ENCODE results near the gene NPPA. TPM values are rescaled to one million over a fixed set of nuclear protein-coding genes. Genes with fewer than 3 reads are reported as not detected.

Gene NPPA
- total RNA-seq, 1 donor from 2014 or later = not detected

DNA sequence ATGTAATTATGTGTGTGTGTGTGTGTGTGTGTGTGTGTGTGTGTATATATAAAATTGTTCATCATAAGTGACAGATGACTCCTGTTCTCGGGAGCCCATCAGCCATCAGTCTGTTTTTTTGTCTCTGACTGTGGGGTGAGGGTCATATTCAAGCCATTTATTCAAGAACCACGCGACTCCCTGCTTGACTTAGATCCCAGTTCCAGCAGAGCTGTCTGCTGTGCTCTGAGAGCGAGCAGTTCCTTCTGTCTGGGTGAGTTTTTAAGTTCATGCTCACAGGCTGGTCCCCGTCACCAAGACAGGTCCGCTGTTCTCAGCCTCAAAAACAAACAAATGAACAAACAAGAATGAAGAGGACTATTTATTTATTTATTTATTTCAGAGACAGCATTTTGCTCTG lies 29.5 kb upstream of the NPPA start:
- DNase-seq (ENCODE audit: extremely low spot score, unreplicated experiment) = no peak
- TF ChIP-seq, protein P1, sequence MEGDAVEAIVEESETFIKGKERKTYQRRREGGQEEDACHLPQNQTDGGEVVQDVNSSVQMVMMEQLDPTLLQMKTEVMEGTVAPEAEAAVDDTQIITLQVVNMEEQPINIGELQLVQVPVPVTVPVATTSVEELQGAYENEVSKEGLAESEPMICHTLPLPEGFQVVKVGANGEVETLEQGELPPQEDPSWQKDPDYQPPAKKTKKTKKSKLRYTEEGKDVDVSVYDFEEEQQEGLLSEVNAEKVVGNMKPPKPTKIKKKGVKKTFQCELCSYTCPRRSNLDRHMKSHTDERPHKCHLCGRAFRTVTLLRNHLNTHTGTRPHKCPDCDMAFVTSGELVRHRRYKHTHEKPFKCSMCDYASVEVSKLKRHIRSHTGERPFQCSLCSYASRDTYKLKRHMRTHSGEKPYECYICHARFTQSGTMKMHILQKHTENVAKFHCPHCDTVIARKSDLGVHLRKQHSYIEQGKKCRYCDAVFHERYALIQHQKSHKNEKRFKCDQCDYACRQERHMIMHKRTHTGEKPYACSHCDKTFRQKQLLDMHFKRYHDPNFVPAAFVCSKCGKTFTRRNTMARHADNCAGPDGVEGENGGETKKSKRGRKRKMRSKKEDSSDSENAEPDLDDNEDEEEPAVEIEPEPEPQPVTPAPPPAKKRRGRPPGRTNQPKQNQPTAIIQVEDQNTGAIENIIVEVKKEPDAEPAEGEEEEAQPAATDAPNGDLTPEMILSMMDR (conservative IDR thresholded peaks at IDR 0.05) = no peak
- H3K9me3 Mint-ChIP-seq = no peaks in the 10 kb centered on the region
- H3K27me3 Mint-ChIP-seq = peaks cover 6% of the 10 kb centered on the region
- H3K4me1 Mint-ChIP-seq (ENCODE audit: unreplicated experiment) = peaks cover 8% of the 10 kb centered on the region
- no peak overlapping the region for H3K4me3 Mint-ChIP-seq
- no peaks in the 10 kb centered on the region for H3K36me3 Mint-ChIP-seq
- H3K27ac Mint-ChIP-seq = no peak overlapping the region

GRCh38 chr1:11875094-11875493 lies 27.5 kb upstream of the NPPA start:
- H3K4me3 Mint-ChIP-seq = no peak overlapping the region
- H3K27me3 Mint-ChIP-seq = peaks cover 15% of the 10 kb centered on the region
- no peaks in the 10 kb centered on the region for H3K36me3 Mint-ChIP-seq
- DNase-seq (ENCODE audit: extremely low spot score, unreplicated experiment) = no peak
- TF ChIP-seq, protein P1 (conservative IDR thresholded peaks at IDR 0.05) = no peak
- no peaks in the 10 kb centered on the region for H3K4me1 Mint-ChIP-seq (ENCODE audit: unreplicated experiment)
- H3K9me3 Mint-ChIP-seq = no peaks in the 10 kb centered on the region
- no peak overlapping the region for H3K27ac Mint-ChIP-seq

GRCh38 chr1:11874624-11875023 lies 27.0 kb upstream of the NPPA start:
- TF ChIP-seq, protein P1 (conservative IDR thresholded peaks at IDR 0.05) = no peak
- Mint-ChIP-seq H3K36me3 (no peaks in the 10 kb centered on the region), H3K27ac (no peak overlapping the region), H3K4me1 (ENCODE audit: unreplicated experiment) (no peaks in the 10 kb centered on the region), H3K9me3 (no peaks in the 10 kb centered on the region), H3K27me3 (peaks cover 15% of the 10 kb centered on the region), H3K4me3 (no peak overlapping the region)
- DNase-seq (ENCODE audit: extremely low spot score, unreplicated experiment) = no peak

- H3K9me3 Mint-ChIP-seq = no peaks in the 10 kb centered on the region
- TF ChIP-seq, protein P1 (conservative IDR thresholded peaks at IDR 0.05) = no peak
- no peaks in the 10 kb centered on the region for H3K4me1 Mint-ChIP-seq (ENCODE audit: unreplicated experiment)
- no peaks in the 10 kb centered on the region for H3K36me3 Mint-ChIP-seq
- no peak overlapping the region for H3K27ac Mint-ChIP-seq
- DNase-seq (ENCODE audit: extremely low spot score, unreplicated experiment) = no peak
- H3K27me3 Mint-ChIP-seq = peaks cover 17% of the 10 kb centered on the region
- no peak overlapping the region for H3K4me3 Mint-ChIP-seq
Measured at GRCh38 chr1:11874258-11874562, 26.6 kb upstream of the NPPA start.

GRCh38 chr1:11873395-11874257 lies 26.0 kb upstream of the NPPA start:
- no peaks in the 10 kb centered on the region for H3K4me1 Mint-ChIP-seq (ENCODE audit: unreplicated experiment)
- no peak overlapping the region for H3K4me3 Mint-ChIP-seq
- no peak overlapping the region for H3K27ac Mint-ChIP-seq
- TF ChIP-seq, protein P1 (conservative IDR thresholded peaks at IDR 0.05) = no peak
- no peaks in the 10 kb centered on the region for H3K9me3 Mint-ChIP-seq
- DNase-seq (ENCODE audit: extremely low spot score, unreplicated experiment) = no peak
- H3K36me3 Mint-ChIP-seq = no peaks in the 10 kb centered on the region
- peaks cover 17% of the 10 kb centered on the region for H3K27me3 Mint-ChIP-seq
